Stimulated activated CD8-positive, alpha-beta memory T cell treated with anti-CD3 and anti-CD28 coated beads, Interleukin-4, amount 100 ng/mL, for 4 hours (primary cell): ENCODE data around the gene PLP2.

Source experiments
- DNase-seq, 2 donors: peaks; one replicate each; pipeline ENCODE4 v3.0.0-alpha.2; 2020; ENCODE audit warnings: low read depth in 2 of 2, low spot score in 1 of 2

Gene PLP2

DNA sequence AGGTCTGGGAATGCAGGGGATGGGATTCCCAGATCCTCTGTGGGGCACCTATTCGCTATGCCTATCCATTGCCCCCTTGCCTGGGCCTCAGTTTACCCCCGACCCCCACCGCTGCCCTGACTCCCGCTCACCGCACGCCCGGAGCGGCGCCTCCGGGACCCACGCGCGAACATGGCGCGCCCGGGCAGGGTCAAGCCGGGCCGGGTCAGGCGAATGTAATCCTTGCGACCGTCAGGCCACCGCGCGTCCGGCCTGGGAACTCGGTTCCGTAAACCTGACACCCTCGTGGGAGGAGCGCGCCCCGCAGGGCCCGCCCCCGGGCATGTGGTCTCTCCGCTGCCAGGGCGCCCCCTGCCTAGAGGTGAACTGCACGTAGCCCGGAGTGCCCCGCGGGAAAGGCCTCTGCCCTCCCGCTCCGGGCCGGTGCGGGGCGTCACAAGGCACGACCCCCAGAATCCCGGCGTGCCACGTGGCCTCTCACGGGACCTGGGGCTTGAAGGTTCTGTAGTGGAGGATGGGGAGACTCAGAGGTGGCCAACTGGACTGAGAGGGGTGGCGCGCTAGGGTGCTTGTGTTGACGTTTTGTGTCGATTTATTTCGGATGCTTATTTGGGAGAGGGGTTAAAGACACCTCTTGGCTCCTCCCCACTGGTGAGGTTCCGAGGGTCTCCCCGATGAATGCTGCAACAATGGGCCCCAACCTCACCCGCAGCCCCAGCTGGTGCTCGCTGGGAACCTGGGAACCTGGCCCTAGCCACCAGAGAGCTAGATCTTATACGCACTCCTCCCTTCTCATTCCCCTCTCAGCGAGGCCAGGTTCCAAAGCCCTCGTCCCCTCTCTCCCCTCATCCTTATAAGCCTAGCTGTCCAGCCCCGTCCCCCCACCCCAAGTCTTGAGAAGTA lies 14.7 kb downstream of the PLP2 start, which contains the start of gene PRICKLE3:
PRICKLE3 (minus strand) TSS at position 249 of the 903 bp plus-strand sequence; CDS start at position 173, 76 bp downstream.
- peak; percentile 47 to 51 for DNase-seq

DNA sequence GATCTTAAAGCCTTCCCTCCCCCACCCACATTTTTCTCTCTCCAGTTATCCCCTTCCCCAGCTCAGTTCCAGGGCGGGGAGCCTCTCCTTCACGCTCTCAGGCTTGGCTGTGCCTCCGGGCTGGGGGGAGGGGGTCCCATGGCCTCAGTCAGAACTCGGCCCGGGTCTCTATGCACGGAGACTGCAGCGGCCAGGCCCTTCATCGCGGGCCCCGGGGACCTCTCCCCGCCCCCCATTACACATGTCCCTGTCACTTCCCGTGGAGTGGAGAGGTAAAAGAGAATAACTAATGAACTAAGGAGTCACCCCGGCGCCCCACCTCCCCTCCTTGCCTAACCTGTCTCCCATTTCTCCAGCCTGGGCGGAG lies 15.3 kb downstream of the PLP2 start:
- no peak for DNase-seq

DNA sequence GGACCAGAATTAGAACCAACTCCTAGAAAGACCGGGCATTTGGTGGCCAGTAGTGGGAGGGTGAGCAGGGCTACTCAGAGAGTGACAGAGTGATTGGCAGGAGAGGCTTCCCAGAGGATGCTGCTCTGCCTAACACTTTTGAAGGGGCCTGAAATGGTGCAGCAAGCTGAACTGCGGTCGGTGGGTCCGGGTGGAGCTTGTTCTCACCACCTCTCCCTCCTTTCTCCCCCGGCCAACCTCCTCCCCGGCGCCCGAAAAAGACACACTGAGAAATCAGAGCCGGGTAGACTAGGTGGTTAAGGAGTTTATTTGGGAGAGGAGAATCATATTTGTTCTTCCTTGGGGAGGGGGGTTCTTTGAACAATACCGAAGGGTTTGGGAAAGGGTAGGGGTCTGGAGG lies 15.8 kb downstream of the PLP2 start:
- DNase-seq = no peak

- no peak for DNase-seq
These were observed 16.9 kb downstream of the PLP2 start for GRCh38 chrX:49188468-49189076.

DNA sequence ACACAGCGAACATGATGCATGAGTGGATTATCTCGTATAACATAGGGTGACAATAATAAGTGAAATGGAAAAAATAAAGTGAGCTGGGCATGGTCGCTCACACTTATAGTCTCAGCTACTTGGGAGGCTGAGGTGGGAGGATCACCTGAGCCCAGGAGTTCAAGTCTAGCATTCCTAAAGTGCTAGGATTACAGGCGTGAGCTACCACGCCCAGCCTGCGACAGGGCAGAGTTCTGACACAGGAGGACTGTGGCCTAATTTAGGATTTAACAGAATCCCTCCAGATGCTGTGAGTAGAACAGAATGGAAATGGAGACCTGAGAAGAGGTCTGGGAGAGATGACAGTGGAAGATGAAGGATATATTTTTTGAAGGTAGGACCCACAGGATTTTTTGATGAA lies 17.9 kb downstream of the PLP2 start:
- DNase-seq = no peak

- DNase-seq = peak; percentile 42 to 75
These were observed 19.3 kb downstream of the PLP2 start for GRCh38 chrX:49190821-49191573.

- no peak for DNase-seq
These were observed 19.9 kb downstream of the PLP2 start for GRCh38 chrX:49191574-49192011.

GRCh38 chrX:49192722-49193328 lies 21.1 kb downstream of the PLP2 start:
- no peak for DNase-seq

DNA sequence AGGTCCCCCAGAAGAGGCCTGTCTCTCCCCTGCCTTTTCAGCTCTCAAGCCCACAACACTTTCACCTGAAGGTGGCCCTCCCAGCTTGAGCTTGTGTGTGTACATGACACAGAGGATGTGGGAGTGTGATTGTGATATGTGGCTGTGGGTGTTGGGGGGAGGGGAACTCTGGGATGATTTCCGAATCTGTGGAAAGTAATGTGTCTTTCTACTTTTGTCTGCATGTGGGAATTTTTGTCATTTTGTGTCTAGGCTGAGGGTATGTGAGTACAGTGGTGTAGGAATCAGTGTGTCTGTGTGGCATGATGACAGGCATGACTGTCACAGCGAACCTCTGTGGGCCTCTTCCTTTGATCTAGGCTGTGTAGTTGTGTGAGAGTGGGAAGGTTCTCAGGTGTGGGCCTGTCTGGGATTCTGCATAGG lies 21.9 kb downstream of the PLP2 start:
- DNase-seq = no peak

DNA sequence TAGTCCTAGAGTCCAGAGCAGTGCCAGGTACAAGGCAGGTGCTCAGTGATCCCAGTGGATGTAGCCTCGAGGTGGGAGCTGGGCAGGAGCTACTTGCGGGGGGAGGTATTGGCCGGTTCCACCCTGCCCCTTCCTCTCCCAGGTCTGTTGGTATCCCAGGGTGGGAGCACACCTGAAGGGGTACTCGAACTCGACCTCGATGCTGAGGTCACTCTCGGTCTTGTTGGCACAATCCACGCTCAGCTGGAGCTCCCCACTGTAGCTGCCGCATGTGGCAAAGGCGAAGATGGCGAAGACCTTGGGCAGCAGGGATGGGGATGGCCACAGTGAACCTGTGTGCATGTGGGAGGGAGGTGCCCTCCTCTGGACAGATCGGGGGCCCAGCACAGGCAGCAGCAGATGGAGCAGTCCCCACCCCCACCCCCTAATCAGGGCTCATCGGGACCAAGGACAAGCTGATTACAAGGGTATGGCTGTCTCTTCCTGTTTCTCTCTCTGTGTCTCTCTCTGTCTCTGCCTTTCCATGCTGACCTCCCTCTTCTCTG lies 25.9 kb downstream of the PLP2 start:
- no peak for DNase-seq

DNA sequence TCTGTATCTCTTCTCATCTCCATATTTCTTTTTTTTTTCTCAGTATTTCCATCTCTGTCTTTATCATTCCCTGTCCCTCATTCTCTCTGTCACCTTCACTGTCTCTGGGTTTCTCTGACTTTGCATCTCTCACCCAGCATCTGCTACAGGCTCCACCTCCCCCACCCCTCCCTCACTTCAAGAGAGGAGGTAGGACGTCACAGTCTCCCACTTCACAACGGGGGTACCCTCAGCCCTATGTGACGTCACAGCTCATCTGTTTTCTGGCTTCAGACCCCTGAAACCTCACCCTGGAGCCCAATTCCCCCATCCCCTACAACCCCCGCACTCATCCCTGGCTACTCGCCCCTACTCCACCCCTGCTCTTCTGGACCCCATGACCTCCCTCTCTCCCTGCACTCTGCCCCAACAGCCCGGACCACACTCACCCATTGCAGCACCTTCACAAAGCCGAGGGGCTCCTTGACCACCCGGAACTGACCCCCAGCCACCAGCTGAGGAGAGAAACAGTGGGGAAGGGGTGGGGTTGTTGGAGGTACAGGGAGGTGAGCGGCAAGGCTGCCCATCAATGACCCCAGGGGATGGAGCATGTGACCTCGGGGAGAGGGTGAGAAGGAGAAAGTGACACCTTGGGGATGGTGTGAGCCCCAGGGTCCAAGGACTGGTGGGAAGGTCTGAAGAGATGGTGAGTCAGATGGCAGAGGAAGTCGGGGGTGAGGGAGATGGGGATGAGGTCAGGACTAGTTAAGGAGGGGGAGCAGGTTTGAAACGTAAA lies 27.0 kb downstream of the PLP2 start:
- no peak for DNase-seq

DNA sequence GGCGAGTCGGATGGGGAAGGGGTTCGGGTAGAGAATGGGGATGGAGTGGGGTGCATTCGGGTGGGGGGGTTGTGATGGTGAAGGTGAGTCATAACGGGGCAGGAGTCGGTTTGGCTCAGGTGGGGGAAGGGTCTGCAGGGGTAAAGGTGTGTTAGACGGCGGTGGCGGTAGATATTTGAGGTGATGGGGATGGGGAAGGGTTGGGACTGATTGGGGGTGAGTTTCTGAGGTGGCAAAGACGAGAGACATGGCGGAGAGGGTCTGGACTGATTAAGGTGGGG lies 27.6 kb downstream of the PLP2 start:
- DNase-seq = no peak

- DNase-seq = peak; percentile 66 to 78
These were observed 28.4 kb downstream of the PLP2 start, which contains the start of gene SYP for GRCh38 chrX:49199906-49200771. Gene SYP, minus strand, starts transcription at chrX:49200193. Its CDS starts 7 bp downstream, at chrX:49200186.

DNA sequence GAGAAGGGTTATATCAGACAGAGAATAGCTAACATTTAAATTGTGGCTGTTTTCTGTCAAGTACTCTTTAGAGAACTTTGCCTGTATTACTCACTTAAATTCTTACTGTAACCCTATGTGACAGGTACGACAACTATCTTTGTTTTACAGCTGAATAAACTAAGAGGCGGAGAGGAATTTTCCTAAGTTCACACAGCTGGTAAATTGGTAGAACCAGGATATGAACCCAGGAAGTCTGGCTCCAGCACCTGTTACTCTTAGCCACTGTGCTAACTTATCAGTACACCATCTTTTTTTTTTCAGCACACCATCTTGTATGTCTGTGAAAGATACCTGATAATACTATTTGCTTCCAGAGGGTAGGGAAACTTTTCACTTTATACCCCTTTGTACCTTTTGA lies 30.3 kb downstream of the PLP2 start:
- no peak for DNase-seq

GRCh38 chrX:49203536-49203935 lies 31.8 kb downstream of the PLP2 start:
- no peak for DNase-seq

DNA sequence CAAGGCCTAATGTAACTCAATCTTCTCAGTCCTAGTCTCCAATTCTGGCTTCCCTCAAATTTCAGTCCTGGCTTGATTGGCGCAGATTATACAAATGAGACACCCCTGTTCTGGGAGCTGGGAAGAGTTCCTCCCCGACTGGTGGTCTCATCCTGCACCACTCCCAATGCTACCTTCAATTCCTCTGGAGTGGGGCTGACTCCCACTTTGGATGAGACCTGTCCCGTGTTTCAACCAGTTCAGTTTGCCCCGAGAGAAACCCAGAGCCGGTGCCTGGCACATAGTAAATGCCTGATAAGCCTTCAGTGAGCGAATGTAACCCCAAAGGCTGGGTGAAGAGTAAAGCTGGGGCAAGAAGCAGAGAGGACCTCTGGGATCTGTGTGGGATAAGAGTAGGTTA lies 32.3 kb downstream of the PLP2 start:
- no peak for DNase-seq

DNA sequence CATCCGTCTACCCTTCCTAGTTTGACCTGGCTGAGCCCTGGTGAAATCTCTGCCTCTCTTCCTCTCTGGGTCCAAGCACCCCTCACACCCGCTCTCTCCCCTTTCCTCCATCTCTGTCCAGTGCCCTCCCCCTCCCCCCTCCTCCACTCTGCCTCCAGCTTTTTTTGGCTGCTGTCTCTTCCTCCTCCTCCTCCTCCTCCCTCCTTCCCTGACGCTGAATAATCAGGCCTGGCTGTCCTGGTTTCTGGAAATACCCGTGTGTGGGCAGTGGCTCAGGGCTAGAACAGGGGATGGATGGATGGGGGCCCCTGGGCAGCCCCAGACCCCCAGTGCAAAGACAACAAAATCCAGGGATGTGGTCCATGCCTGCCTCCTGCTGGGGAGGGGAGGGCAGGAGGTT lies 33.0 kb downstream of the PLP2 start:
- no peak for DNase-seq

- DNase-seq = no peak
These were observed 33.7 kb downstream of the PLP2 start for GRCh38 chrX:49205443-49205842.

DNA sequence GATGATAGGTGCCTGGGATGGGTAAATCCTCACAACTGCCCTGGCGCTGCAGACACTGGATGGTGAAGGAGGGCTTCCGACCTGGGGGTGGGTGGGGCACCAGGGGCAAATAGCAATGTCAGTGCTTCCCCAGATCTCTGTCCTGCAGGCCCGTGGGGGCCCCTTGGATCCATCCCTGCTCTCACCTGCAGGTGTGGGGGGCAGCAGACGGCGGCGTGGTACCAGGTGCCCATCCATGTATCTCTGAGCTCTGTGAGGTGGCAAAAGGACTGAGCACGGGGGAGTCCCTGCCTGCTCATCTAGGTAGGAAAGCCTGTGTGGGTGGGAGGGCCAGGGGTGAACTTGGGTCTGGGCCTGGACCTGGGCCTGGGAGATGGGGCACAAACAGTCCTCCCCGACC lies 34.8 kb downstream of the PLP2 start:
- no peak for DNase-seq
